Lower leg skin (tissue), 3 donors: Measurements from ENCODE around the gene MEF2D.

Source experiments
- CTCF ChIP-seq, 3 donors: fragments of 450-650 bp; IDR thresholded peaks; one replicate each; pipeline ENCODE4 v1.5.1; 2016; ENCODE audit warnings: antibody characterized with exemption in 3 of 3, mild to moderate bottlenecking in 3 of 3, moderate library complexity in 2 of 3
- POLR2A ChIP-seq, 2 donors: fragments of 450-650 bp; IDR thresholded peaks; one replicate each; pipeline ENCODE4 v1.6.1; 2016 to 2017; ENCODE audit warnings: antibody characterized with exemption in 2 of 2, mild to moderate bottlenecking in 1 of 2, moderate library complexity in 1 of 2

GRCh38 chr1:156428746-156429288, 71.8 kb downstream of the MEF2D start:
- TF ChIP-seq CTCF (IDR thresholded peaks at IDR 0.05) (no peak), POLR2A (IDR thresholded peaks at IDR 0.05) (no peak)
